Heart left ventricle (tissue), 16 donors: ENCODE results near the gene ETS2. TPM values are rescaled to one million over a fixed set of nuclear protein-coding genes. Genes with fewer than 3 reads are reported as not detected.
A peak's percentile ranks its signal among the peaks of the same experiment; 100 is the strongest.

Source experiments
- ATAC-seq, 4 donors: fragments of 200-7000 bp; cut with Tn5 transposase; one replicate each; pipeline ENCODE4 v1.9.1; 2020 to 2022; ENCODE audit warnings: moderate library complexity in 4 of 4, mild to moderate bottlenecking in 3 of 4, moderate number of reproducible peaks in 1 of 4
- DNase-seq, 5 donors: peaks; one replicate each; pipeline ENCODE4 v3.0.0-alpha.2; 2020
- H3K27ac ChIP-seq, 12 donors: fragments of 200-600 bp; sonication (generic) in 4 of 12; one replicate each; pipeline versions ENCODE4 v1.5.0 to v1.8.0; 2016 to 2022; ENCODE audit warnings: mild to moderate bottlenecking in 2 of 12
- H3K27me3 ChIP-seq, 9 donors: fragments of 200-600 bp; sonication (generic) in 2 of 9; one replicate each; pipeline versions ENCODE4 v1.5.1 to v1.8.0; 2016 to 2022; ENCODE audit warnings: mild to moderate bottlenecking in 3 of 9
- H3K36me3 ChIP-seq, 9 donors: fragments of 200-600 bp; sonication (generic) in 2 of 9; one replicate each; pipeline versions ENCODE4 v1.5.0 to v1.8.0; 2018 to 2022; ENCODE audit warnings: mild to moderate bottlenecking in 2 of 9
- H3K4me1 ChIP-seq, 12 donors: fragments of 200-600 bp; sonication (generic) in 4 of 12; one replicate each; pipeline versions ENCODE4 v1.5.0 to v1.8.0; 2016 to 2022; ENCODE audit warnings: mild to moderate bottlenecking in 3 of 12
- H3K4me3 ChIP-seq, 12 donors: fragments of 200-600 bp; sonication (generic) in 4 of 12; one replicate each; pipeline versions ENCODE4 v1.5.0 to v1.8.0; 2017 to 2022; ENCODE audit warnings: mild to moderate bottlenecking in 9 of 12, moderate library complexity in 4 of 12
- H3K9me3 ChIP-seq, 12 donors: fragments of 200-600 bp; sonication (generic) in 4 of 12; one replicate each; pipeline versions ENCODE4 v1.5.0 to v1.8.0; 2016 to 2022; ENCODE audit warnings: mild to moderate bottlenecking in 1 of 12
- POLR2A ChIP-seq, 2 donors: fragments of 450-650 bp; IDR thresholded peaks; one replicate each; pipeline ENCODE4 v1.6.1; 2017; ENCODE audit warnings: antibody characterized with exemption in 2 of 2, mild to moderate bottlenecking in 2 of 2, moderate library complexity in 2 of 2
- WGBS, 4 donors: extraction: QIAGEN DNeasy Blood & Tissue Kit in 2 of 4; methylation state at CpG; one replicate each; pipeline versions ENCODE4 v1.1.5 to v1.1.7; 2013 to 2018; 5-methylcytosine and 5-hydroxymethylcytosine counted together
- intact Hi-C, 10 donors: fragments of 100-400 bp; cut with DNase I; formaldehyde crosslinking; loops; one replicate each; pipeline versions ENCODE4 v1.11.1 to v1.14.2; 2022
- polyA plus RNA-seq, 2 donors: library from polyadenylated mRNA; stranded (reverse); fragments of 200-250 nt; gene quantifications; one replicate each; pipeline ENCODE4 v1.2.3, GENCODE V29; 2013
- total RNA-seq, 9 donors: library from RNA; depleted of rRNA in 2 of 9; stranded (reverse); fragments of >200 nt in 2 of 9; fragmentation: NEBNext Ultra II Directional in 3 of 9; extraction: Animal tissue kit (Norgen Biotek cat#: 25700) in 3 of 9; gene quantifications; one replicate each; pipeline versions ENCODE4 v1.1.0 to v1.2.4, GENCODE V29; 2016 to 2023
- TF ChIP-seq, protein P1 (sequence below), 12 donors: fragments of 200-600 bp; sonication (generic) in 4 of 12; IDR thresholded peaks; one replicate each; pipeline versions ENCODE4 v1.5.0 to v1.8.0; 2018 to 2022; ENCODE audit warnings: antibody characterized with exemption in 12 of 12, mild to moderate bottlenecking in 5 of 12
- donor health status: ischemic (EF 13 %, LVEDD 7.1; RV severe dilation, severe dysfunction).
- donor health status: healthy with polysubstance abuse.
- donor health status: DM: no; HTN: yes; CAD: no.
- donor health status: DM: no; HTN: no; CAD: no.
- donor health status: ischemic (EF 25% LVEDD 6.9; RV normal size, moderate dysfunction).
- donor health status: ischemic (EF 25% LVEDD 5.7; RV mildly dilated, moderate dysfunction).
- donor health status: healthy.
- donor health status: DM: yes; HTN: yes; CAD: no.
- donor health status: ischemic (EF 35%, LVEDD 5.7; RV mildly dilated, moderate dysfunction).
- donor health status: nonischemic (EF 11% LVEDD 7.7; RV severe dilation, severe dysfunction).
- donor health status: DM: yes; HTN: yes; CAD: no.
- donor health status: PGD.
- donor health status: ischemic (EF 29% LVEDD 5.4; RV normal size, mild dysfunction).
- donor health status: nonischemic (EF 23%, LVEDD 6.1; RV moderate dilation, normal function).

ETS2 gene
- total and polyA plus RNA-seq, 11 donors = 19.0 to 92.7 (median 41.0) TPM

DNA sequence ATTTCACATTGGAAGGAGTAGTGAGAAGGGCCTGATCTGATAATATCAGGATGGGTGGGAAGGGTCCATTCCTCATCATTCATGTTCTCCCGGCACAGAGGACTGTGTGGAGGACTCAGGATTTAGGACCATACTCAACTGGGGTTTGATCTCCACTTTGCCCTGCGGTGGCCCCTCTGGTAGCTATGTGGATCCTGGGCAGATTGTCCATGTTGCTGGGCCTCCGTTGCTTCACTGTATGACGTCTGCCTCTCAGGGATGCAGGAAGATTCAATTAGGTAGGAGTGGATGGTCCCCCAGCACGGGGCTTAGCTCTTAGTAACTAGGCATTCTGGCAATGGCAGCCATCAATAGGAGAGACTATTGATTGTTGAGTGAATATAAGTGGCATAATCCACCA, 2.3 kb downstream of the ETS2 start:
- intact Hi-C loops = loop anchor here (2.0 to 10.0 kb wide), 18 partner anchors 73 to 319 kb away; no protein-coding TSS in a partner anchor
- no peaks in the 10 kb centered on the region for H3K27me3 ChIP-seq
- no peak for TF ChIP-seq POLR2A (IDR thresholded peaks at IDR 0.05)
- TF ChIP-seq, protein P1, sequence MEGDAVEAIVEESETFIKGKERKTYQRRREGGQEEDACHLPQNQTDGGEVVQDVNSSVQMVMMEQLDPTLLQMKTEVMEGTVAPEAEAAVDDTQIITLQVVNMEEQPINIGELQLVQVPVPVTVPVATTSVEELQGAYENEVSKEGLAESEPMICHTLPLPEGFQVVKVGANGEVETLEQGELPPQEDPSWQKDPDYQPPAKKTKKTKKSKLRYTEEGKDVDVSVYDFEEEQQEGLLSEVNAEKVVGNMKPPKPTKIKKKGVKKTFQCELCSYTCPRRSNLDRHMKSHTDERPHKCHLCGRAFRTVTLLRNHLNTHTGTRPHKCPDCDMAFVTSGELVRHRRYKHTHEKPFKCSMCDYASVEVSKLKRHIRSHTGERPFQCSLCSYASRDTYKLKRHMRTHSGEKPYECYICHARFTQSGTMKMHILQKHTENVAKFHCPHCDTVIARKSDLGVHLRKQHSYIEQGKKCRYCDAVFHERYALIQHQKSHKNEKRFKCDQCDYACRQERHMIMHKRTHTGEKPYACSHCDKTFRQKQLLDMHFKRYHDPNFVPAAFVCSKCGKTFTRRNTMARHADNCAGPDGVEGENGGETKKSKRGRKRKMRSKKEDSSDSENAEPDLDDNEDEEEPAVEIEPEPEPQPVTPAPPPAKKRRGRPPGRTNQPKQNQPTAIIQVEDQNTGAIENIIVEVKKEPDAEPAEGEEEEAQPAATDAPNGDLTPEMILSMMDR (IDR thresholded peaks at IDR 0.05) = no peak
- peak overlapping the region; percentile 67 to 99 (median 94) for H3K4me3 ChIP-seq
- ATAC-seq = no peak
- no peak for DNase-seq
- H3K4me1 ChIP-seq = peaks cover 0 to 63% (median 25%) of the 10 kb centered on the region in 12 donors
- peaks cover 0 to 42% (median 35%) of the 10 kb centered on the region in 9 donors for H3K36me3 ChIP-seq
- H3K9me3 ChIP-seq = no peaks in the 10 kb centered on the region
- WGBS, 4 donors = 45 to 68% (median 54%) methylated on average over 5 of the region's 5 CpGs
- H3K27ac ChIP-seq = peak overlapping the region; percentile 87 to 99 (median 98)

- Histone ChIP-seq H3K4me1 (peaks cover 0 to 75% (median 38%) of the 10 kb centered on the region in 12 donors), H3K36me3 (peaks cover 0 to 55% (median 48%) of the 10 kb centered on the region in 9 donors), H3K9me3 (no peaks in the 10 kb centered on the region), H3K27ac (peak overlapping the region; percentile 17 to 99 (median 96)), H3K27me3 (no peaks in the 10 kb centered on the region), H3K4me3 (peak overlapping the region in 10 of 12 donors; percentile 1 to 99 (median 94))
- no peak for DNase-seq
- 50 to 57% (median 54%) methylated on average over 2 of the region's 2 CpGs for whole genome bisulfite sequencing, 4 donors
- ATAC-seq = peak in 1 of 4 donors; percentile 17
- no peak for TF ChIP-seq POLR2A (IDR thresholded peaks at IDR 0.05)
- TF ChIP-seq, protein P1 (IDR thresholded peaks at IDR 0.05) = no peak
- intact Hi-C loops = loop anchor here (2.0 to 10.0 kb wide), 18 partner anchors 75 to 318 kb away; no protein-coding TSS in a partner anchor
Observed at GRCh38 chr21:38809198-38809878, 3.6 kb downstream of the ETS2 start.

DNA sequence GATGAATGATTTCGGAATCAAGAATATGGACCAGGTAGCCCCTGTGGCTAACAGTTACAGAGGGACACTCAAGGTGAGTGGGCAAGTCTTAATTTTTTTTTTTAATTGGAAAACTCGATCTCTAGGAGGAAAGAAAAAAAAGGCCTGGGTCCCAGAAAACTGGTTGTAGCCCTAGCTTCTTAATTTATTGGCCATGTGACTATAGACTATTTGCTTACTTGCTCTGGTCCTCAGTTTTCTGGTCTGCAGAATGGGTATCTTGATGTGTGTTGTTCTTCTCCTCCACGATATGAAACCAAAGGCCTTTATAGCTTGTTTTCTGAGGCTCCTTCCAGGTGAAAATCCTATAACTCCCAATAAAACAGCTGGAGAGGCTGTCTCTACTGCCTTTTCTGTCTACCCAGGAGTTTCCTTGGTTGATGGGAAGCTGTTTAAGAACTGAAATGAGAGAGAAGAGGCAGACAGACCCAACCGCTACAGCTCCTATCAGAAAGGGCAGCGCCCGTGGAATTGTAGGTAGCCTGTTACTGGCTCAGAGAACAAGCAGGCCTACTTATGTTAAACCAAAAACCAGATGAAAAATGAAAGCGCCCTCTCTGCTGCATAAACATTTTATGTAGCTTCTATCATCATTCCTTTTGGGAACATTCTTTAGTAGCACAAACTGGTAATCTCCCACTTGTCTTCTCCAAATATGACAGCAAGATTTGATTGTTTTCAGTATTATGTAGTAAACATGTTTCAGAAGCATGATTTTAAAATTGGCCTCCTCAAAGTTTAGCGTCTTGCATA, 4.5 kb downstream of the ETS2 start:
- Histone ChIP-seq H3K4me1 (peaks cover 0 to 71% (median 36%) of the 10 kb centered on the region in 12 donors), H3K27me3 (no peaks in the 10 kb centered on the region), H3K9me3 (no peaks in the 10 kb centered on the region), H3K27ac (peak overlapping the region in 11 of 12 donors; percentile 17 to 99 (median 97)), H3K36me3 (peaks cover 0 to 64% (median 57%) of the 10 kb centered on the region in 9 donors), H3K4me3 (peak overlapping the region in 9 of 12 donors; percentile 67 to 99 (median 94))
- ATAC-seq = no peak
- WGBS, 4 donors = 71 to 77% (median 74%) methylated on average over 8 of the region's 8 CpGs
- intact Hi-C loops = loop anchor here in 2 of 10 donors (5.0 kb wide), 2 partner anchors 177 to 192 kb away; no protein-coding TSS in a partner anchor
- no peak for TF ChIP-seq POLR2A (IDR thresholded peaks at IDR 0.05)
- TF ChIP-seq, protein P1 (IDR thresholded peaks at IDR 0.05) = no peak
- DNase-seq = no peak

- no peaks in the 10 kb centered on the region for H3K9me3 ChIP-seq
- peak overlapping the region in 10 of 12 donors; percentile 17 to 99 (median 97) for H3K27ac ChIP-seq
- peak overlapping the region in 6 of 12 donors; percentile 10 to 97 (median 95) for H3K4me3 ChIP-seq
- intact Hi-C loops = loop anchor here in 2 of 10 donors (5.0 kb wide), 2 partner anchors 177 to 192 kb away; no protein-coding TSS in a partner anchor
- WGBS, 4 donors = 58 to 67% (median 63%) methylated on average over 5 of the region's 5 CpGs
- TF ChIP-seq POLR2A (IDR thresholded peaks at IDR 0.05) = no peak
- TF ChIP-seq, protein P1 (IDR thresholded peaks at IDR 0.05) = no peak
- ATAC-seq (no peak), DNase-seq (no peak)
- no peaks in the 10 kb centered on the region for H3K27me3 ChIP-seq
- H3K4me1 ChIP-seq = peaks cover 0 to 69% (median 34%) of the 10 kb centered on the region in 12 donors
- H3K36me3 ChIP-seq = peaks cover 0 to 69% (median 62%) of the 10 kb centered on the region in 9 donors
Observed at GRCh38 chr21:38810826-38811164, 5.1 kb downstream of the ETS2 start.
